MCF 10A (cell line): ENCODE results near the gene CCR1. TPM values are rescaled to one million over a fixed set of nuclear protein-coding genes. Genes with fewer than 3 reads are reported as not detected.

Experiments used
- BruUV-seq: library from RNA; stranded (reverse); fragments of 400-500 nt; replicated peaks from 2 replicates; lab custom pipeline; 2021; lab: Mats Ljungman, UMichigan
- CTCF ChIA-PET: fragments of 300-600 bp; sonication (Branson Sonifier 250); formaldehyde crosslinking; extraction: SDS; loops from one replicate; lab custom pipeline; 2021; ENCODE audit warnings: antibody characterized with exemption, inconsistent platforms; lab: Yijun Ruan, JAX
- POLR2A ChIA-PET: fragments of 300-600, 350-650 bp; sonication (Branson Sonifier 250); formaldehyde crosslinking; extraction: SDS; loops from one replicate; lab custom pipeline; 2020; ENCODE audit warnings: antibody characterized with exemption, inconsistent platforms; lab: Yijun Ruan, JAX
- DNase-seq: peaks from one replicate; pipeline ENCODE4 v3.0.0-alpha.2; 2018; ENCODE audit not compliant: unreplicated experiment
- H3K27ac Mint-ChIP-seq: one replicate; pipeline ENCODE4 v1.8.0; 2022; ENCODE audit warnings: mild to moderate bottlenecking, low read depth, mixed read lengths; ENCODE audit not compliant: unreplicated experiment
- H3K27me3 Mint-ChIP-seq: one replicate; pipeline ENCODE4 v1.8.0; 2022; ENCODE audit warnings: mixed read lengths; ENCODE audit not compliant: insufficient read depth, unreplicated experiment
- H3K36me3 Mint-ChIP-seq: one replicate; pipeline ENCODE4 v1.8.0; 2022; ENCODE audit warnings: mild to moderate bottlenecking, moderate library complexity, mixed read lengths; ENCODE audit not compliant: insufficient read depth, unreplicated experiment
- H3K4me1 Mint-ChIP-seq: one replicate; pipeline ENCODE4 v1.8.0; 2022; ENCODE audit warnings: mixed read lengths; ENCODE audit not compliant: insufficient read depth, unreplicated experiment
- H3K4me3 Mint-ChIP-seq: one replicate; pipeline ENCODE4 v1.8.0; 2022; ENCODE audit warnings: mild to moderate bottlenecking, moderate library complexity, mixed read lengths; ENCODE audit not compliant: unreplicated experiment
- H3K9me3 Mint-ChIP-seq: one replicate; pipeline ENCODE4 v1.8.0; 2022; ENCODE audit warnings: mixed read lengths; ENCODE audit not compliant: unreplicated experiment
- CTCF ChIP-seq: fragments of 200-600 bp; IDR thresholded peaks from one replicate; pipeline ENCODE4 v1.8.0; 2022; ENCODE audit warnings: antibody characterized with exemption, mild to moderate bottlenecking; ENCODE audit not compliant: unreplicated experiment
- intact Hi-C: fragments of 100-400 bp; cut with micrococcal nuclease; formaldehyde crosslinking; loops from 2 replicates; pipeline ENCODE4 v1.14.1; 2022
- total RNA-seq: library from RNA; stranded (reverse); gene quantifications from 2 replicates; pipeline ENCODE4 v1.2.3, GENCODE V29; 2022

Gene CCR1
- total RNA-seq, 1 experiment from 2014 or later, result not detected

DNA sequence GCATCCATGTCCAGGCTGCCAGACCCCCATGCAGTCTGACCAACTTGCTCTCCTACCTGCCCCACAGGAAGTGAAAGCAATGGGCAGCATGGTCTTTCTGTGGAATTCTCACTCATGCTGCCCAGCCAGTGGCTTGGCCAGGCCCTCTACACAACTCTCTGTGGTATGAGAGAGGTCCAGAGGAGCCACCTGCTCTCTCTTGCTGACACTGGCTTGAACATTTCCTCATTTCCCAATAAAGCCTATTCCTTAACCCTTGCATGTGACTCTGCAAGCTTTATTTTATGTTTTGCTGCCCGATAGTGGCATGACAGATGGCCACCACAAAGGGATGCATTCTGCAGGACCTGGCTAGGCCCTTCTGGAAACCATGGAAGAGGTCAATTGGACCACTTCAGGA lies 53.8 kb downstream of the CCR1 start:
- no peaks in the 10 kb centered on the region for H3K27me3 Mint-ChIP-seq
- DNase-seq, result no peak
- BruUV-seq, result no TSS peak
- H3K27ac Mint-ChIP-seq, result no peak overlapping the region
- POLR2A ChIA-PET, result interaction anchor here (0.7 kb wide), 1 partner anchor 12 kb away, joined by 3 read pairs; no protein-coding TSS in a partner anchor
- H3K9me3 Mint-ChIP-seq, result no peaks in the 10 kb centered on the region
- H3K4me1 Mint-ChIP-seq, result no peaks in the 10 kb centered on the region
- no peak overlapping the region for H3K4me3 Mint-ChIP-seq
- CTCF ChIA-PET, result interaction anchor here (0.5 kb wide), 1 partner anchor 56 kb away, joined by 6 read pairs; no protein-coding TSS in a partner anchor
- no peak for TF ChIP-seq CTCF
- no peaks in the 10 kb centered on the region for H3K36me3 Mint-ChIP-seq
- intact Hi-C loops, result no loop called here

Other genes with a start within 250 kb of the CCR1 start
- 17.0 and 18.4 TPM in 2 replicates for gene FYCO1, start 212.5 kb downstream of the CCR1 start, total RNA-seq
- not detected in 2 replicates for gene XCR1, start 180.8 kb downstream of the CCR1 start, total RNA-seq
- not detected in 2 replicates for gene CCR3, start 34.1 kb upstream of the CCR1 start, total RNA-seq
- not detected in 2 replicates for gene CCR2, start 145.8 kb upstream of the CCR1 start, total RNA-seq
- not detected in 2 replicates for gene CCR5, start 162.6 kb upstream of the CCR1 start, total RNA-seq
- not detected in 2 replicates for gene CCRL2, start 198.9 kb upstream of the CCR1 start, total RNA-seq